ENCODE measurements around the gene HEPHL1. TPM values are rescaled to one million over a fixed set of nuclear protein-coding genes. Genes with fewer than 3 reads are reported as not detected.

Gene HEPHL1
- total RNA-seq, 1 donor from 2014 or later = not detected

GRCh38 chr11:94089341-94089740 lies 68.2 kb downstream of the HEPHL1 start:
- Mint-ChIP-seq H3K36me3 (ENCODE audit: low read depth) (peaks cover 2% of the 10 kb centered on the region), H3K27me3 (ENCODE audit: low read depth) (peaks cover 28% of the 10 kb centered on the region), H3K9me3 (ENCODE audit: low read depth) (peaks cover 3% of the 10 kb centered on the region), H3K4me1 (ENCODE audit: low read depth) (no peaks in the 10 kb centered on the region), H3K4me3 (ENCODE audit: unreplicated experiment) (no peak overlapping the region), H3K27ac (ENCODE audit: unreplicated experiment) (no peak overlapping the region)
- no peak for TF ChIP-seq CTCF (IDR thresholded peaks at IDR 0.05)
- no peak for DNase-seq (ENCODE audit: low spot score)

- Mint-ChIP-seq H3K4me3 (ENCODE audit: unreplicated experiment) (no peak overlapping the region), H3K4me1 (ENCODE audit: low read depth) (no peaks in the 10 kb centered on the region), H3K9me3 (ENCODE audit: low read depth) (peaks cover 3% of the 10 kb centered on the region), H3K27ac (ENCODE audit: unreplicated experiment) (no peak overlapping the region), H3K36me3 (ENCODE audit: low read depth) (peaks cover 2% of the 10 kb centered on the region), H3K27me3 (ENCODE audit: low read depth) (peaks cover 28% of the 10 kb centered on the region)
- TF ChIP-seq CTCF (IDR thresholded peaks at IDR 0.05) = no peak
- no peak for DNase-seq (ENCODE audit: low spot score)
Observed at GRCh38 chr11:94090401-94090800, 69.2 kb downstream of the HEPHL1 start.

DNA sequence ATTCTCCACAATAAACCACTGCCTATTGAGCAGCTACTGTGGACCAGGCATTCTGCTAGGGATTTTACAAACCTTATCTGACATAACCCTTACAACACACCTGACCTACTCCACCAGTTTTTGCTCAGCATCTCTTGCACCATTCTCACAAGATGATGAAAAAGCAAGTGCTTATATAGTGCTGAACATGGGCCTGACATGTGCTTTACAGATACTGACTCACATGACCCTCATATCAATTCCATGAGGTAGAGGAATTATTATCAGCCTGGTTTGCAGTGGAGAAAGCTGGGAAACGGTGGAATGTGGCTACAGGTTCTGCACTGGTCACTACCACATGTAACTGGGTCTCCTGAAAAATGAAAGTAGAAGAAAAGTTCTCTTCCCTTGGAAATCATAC lies 69.9 kb downstream of the HEPHL1 start:
- Mint-ChIP-seq H3K9me3 (ENCODE audit: low read depth) (peaks cover 3% of the 10 kb centered on the region), H3K27me3 (ENCODE audit: low read depth) (peaks cover 24% of the 10 kb centered on the region), H3K27ac (ENCODE audit: unreplicated experiment) (no peak overlapping the region), H3K36me3 (ENCODE audit: low read depth) (peaks cover 2% of the 10 kb centered on the region), H3K4me3 (ENCODE audit: unreplicated experiment) (no peak overlapping the region), H3K4me1 (ENCODE audit: low read depth) (no peaks in the 10 kb centered on the region)
- no peak for TF ChIP-seq CTCF (IDR thresholded peaks at IDR 0.05)
- DNase-seq (ENCODE audit: low spot score) = no peak

DNA sequence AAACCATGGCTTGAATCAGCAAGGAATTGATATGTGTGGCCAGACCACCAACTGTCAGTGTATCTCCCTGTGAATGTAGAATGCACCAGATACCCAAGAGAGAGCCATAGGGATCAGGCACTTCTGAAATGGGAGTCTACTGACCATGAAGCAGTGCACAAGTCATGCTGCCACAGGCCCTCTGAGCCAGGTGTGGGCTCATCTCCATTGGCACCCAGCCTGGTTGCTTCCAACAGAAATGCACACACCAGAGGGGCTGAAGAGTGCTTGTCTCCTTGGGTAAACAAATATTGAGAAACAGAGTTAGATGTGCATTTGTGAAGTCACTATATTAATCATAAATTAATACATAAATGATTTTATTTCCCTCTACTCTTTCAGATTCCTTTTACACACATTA lies 79.1 kb downstream of the HEPHL1 start:
- DNase-seq (ENCODE audit: low spot score) = no peak
- H3K4me1 Mint-ChIP-seq (ENCODE audit: low read depth) = no peaks in the 10 kb centered on the region
- peaks cover 13% of the 10 kb centered on the region for H3K9me3 Mint-ChIP-seq (ENCODE audit: low read depth)
- peaks cover 10% of the 10 kb centered on the region for H3K27me3 Mint-ChIP-seq (ENCODE audit: low read depth)
- peaks cover 1% of the 10 kb centered on the region for H3K36me3 Mint-ChIP-seq (ENCODE audit: low read depth)
- no peak overlapping the region for H3K27ac Mint-ChIP-seq (ENCODE audit: unreplicated experiment)
- no peak for TF ChIP-seq CTCF (IDR thresholded peaks at IDR 0.05)
- H3K4me3 Mint-ChIP-seq (ENCODE audit: unreplicated experiment) = no peak overlapping the region

DNA sequence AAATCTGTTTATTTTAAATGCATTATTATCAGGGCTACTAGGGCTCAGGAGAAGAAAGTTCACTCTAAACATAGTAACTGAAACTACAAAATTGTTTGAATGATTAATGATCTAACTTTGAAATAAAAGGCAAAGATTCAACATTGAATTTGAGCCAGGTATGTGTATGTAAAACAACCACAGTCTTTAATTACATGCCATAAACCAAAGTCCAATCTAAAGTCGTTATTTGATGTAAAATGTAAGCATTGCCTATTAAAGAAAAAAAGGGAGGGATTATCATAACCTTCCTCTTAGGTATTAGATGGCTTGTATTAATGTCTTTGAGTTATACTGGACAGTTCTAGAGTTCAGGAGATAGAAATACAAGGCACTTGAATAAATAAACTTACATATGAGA lies 82.3 kb downstream of the HEPHL1 start:
- Mint-ChIP-seq H3K36me3 (ENCODE audit: low read depth) (peaks cover 1% of the 10 kb centered on the region), H3K4me1 (ENCODE audit: low read depth) (no peaks in the 10 kb centered on the region), H3K27ac (ENCODE audit: unreplicated experiment) (no peak overlapping the region), H3K9me3 (ENCODE audit: low read depth) (peaks cover 6% of the 10 kb centered on the region), H3K27me3 (ENCODE audit: low read depth) (peaks cover 7% of the 10 kb centered on the region), H3K4me3 (ENCODE audit: unreplicated experiment) (no peak overlapping the region)
- TF ChIP-seq CTCF (IDR thresholded peaks at IDR 0.05) = no peak
- DNase-seq (ENCODE audit: low spot score) = no peak

Measured in chondrocyte (in vitro differentiated cells).